ENCODE measurements around the gene GSTP1. TPM values are rescaled to one million over a fixed set of nuclear protein-coding genes. Genes with fewer than 3 reads are reported as not detected.

GSTP1 gene
- total RNA-seq, 4 donors from 2014 or later: 2,883 to 4,990 (median 3,239) TPM

GRCh38 chr11:67538823-67539505, 44.6 kb upstream of the GSTP1 start:
- WGBS, 2 donors: 89% methylated on average over 9 of the region's 10 CpGs; no CpG with 5 or more reads in 1 of the 2 donors
- no peak for DNase-seq
- peaks cover 0 to 8% (median 1%) of the 10 kb centered on the region in 3 donors for H3K9me3 ChIP-seq
- TF ChIP-seq CTCF (IDR thresholded peaks at IDR 0.05): no peak
- TF ChIP-seq POLR2A (IDR thresholded peaks at IDR 0.05): no peak
- H3K27me3 ChIP-seq: peaks cover 0 to 5% (median 0%) of the 10 kb centered on the region in 4 donors
- intact Hi-C loops (cut with DNase I): no loop called here
- H3K4me1 ChIP-seq: no peaks in the 10 kb centered on the region
- H3K27ac ChIP-seq: no peak overlapping the region
- H3K4me3 ChIP-seq: no peak overlapping the region
- no peaks in the 10 kb centered on the region for H3K36me3 ChIP-seq

GRCh38 chr11:67539550-67539949, 44.1 kb upstream of the GSTP1 start:
- no peak overlapping the region for H3K27ac ChIP-seq
- DNase-seq: no peak
- WGBS, 2 donors: 73 to 85% methylated on average over 4 of the region's 4 CpGs
- intact Hi-C loops (cut with DNase I): no loop called here
- no peaks in the 10 kb centered on the region for H3K36me3 ChIP-seq
- TF ChIP-seq POLR2A (IDR thresholded peaks at IDR 0.05) (no peak), CTCF (IDR thresholded peaks at IDR 0.05) (no peak)
- peaks cover 0 to 3% (median 0%) of the 10 kb centered on the region in 3 donors for H3K9me3 ChIP-seq
- H3K27me3 ChIP-seq: peaks cover 0 to 5% (median 0%) of the 10 kb centered on the region in 4 donors
- no peak overlapping the region for H3K4me3 ChIP-seq
- peaks cover 0 to 4% (median 0%) of the 10 kb centered on the region in 3 donors for H3K4me1 ChIP-seq

- peaks cover 0 to 5% (median 0%) of the 10 kb centered on the region in 4 donors for H3K27me3 ChIP-seq
- no peak for TF ChIP-seq CTCF (IDR thresholded peaks at IDR 0.05)
- TF ChIP-seq POLR2A (IDR thresholded peaks at IDR 0.05): no peak
- no peaks in the 10 kb centered on the region for H3K36me3 ChIP-seq
- no peak overlapping the region for H3K27ac ChIP-seq
- DNase-seq: no peak
- intact Hi-C loops (cut with DNase I): no loop called here
- peaks cover 0 to 7% (median 0%) of the 10 kb centered on the region in 3 donors for H3K4me1 ChIP-seq
- H3K4me3 ChIP-seq: no peak overlapping the region
- H3K9me3 ChIP-seq: no peaks in the 10 kb centered on the region
- 60% methylated on average over 1 of the region's 6 CpGs; no CpG with 5 or more reads in 1 of the 2 donors for WGBS, 2 donors
Measured at GRCh38 chr11:67541198-67541597, 42.4 kb upstream of the GSTP1 start.

GRCh38 chr11:67542169-67542568, 41.4 kb upstream of the GSTP1 start:
- H3K4me1 ChIP-seq: peaks cover 0 to 7% (median 0%) of the 10 kb centered on the region in 3 donors
- H3K36me3 ChIP-seq: no peaks in the 10 kb centered on the region
- no peak for DNase-seq
- TF ChIP-seq POLR2A (IDR thresholded peaks at IDR 0.05) (no peak), CTCF (IDR thresholded peaks at IDR 0.05) (no peak)
- 52 to 72% methylated on average over 2 to 3 of the region's 3 CpGs for WGBS, 2 donors
- H3K27me3 ChIP-seq: peaks cover 0 to 5% (median 0%) of the 10 kb centered on the region in 4 donors
- no peaks in the 10 kb centered on the region for H3K9me3 ChIP-seq
- H3K4me3 ChIP-seq: no peak overlapping the region
- intact Hi-C loops (cut with DNase I): no loop called here
- H3K27ac ChIP-seq: no peak overlapping the region

- no peak overlapping the region for H3K27ac ChIP-seq
- H3K9me3 ChIP-seq: no peaks in the 10 kb centered on the region
- DNase-seq: no peak
- peaks cover 0 to 7% (median 0%) of the 10 kb centered on the region in 3 donors for H3K4me1 ChIP-seq
- WGBS, 2 donors: 70 to 100% methylated on average over 1 to 4 of the region's 7 CpGs
- intact Hi-C loops (cut with DNase I): no loop called here
- no peak overlapping the region for H3K4me3 ChIP-seq
- H3K36me3 ChIP-seq: no peaks in the 10 kb centered on the region
- TF ChIP-seq POLR2A (IDR thresholded peaks at IDR 0.05) (no peak), CTCF (IDR thresholded peaks at IDR 0.05) (no peak)
- peaks cover 0 to 5% (median 0%) of the 10 kb centered on the region in 4 donors for H3K27me3 ChIP-seq
Measured at GRCh38 chr11:67542971-67543370, 40.6 kb upstream of the GSTP1 start.
